Smooth muscle cell (in vitro differentiated cells): ENCODE measurements around the gene TASP1. TPM values are rescaled to one million over a fixed set of nuclear protein-coding genes. Genes with fewer than 3 reads are reported as not detected.

Source experiments
- DNase-seq: peaks from one replicate; lab custom pipeline; 2025; ENCODE audit not compliant: unreplicated experiment; lab: John Stamatoyannopoulos, UW
- H2AFZ ChIP-seq: fragments of 200-600 bp; sonication (generic); 2 replicates; pipeline ENCODE4 v1.6.0; 2016; ENCODE audit warnings: antibody characterized with exemption, low read depth, mild to moderate bottlenecking
- H3F3A ChIP-seq: fragments of 200-600 bp; sonication (generic); 2 replicates; pipeline ENCODE4 v1.6.0; 2017; ENCODE audit warnings: antibody characterized with exemption, low read depth
- H3K27ac ChIP-seq: fragments of 200-600 bp; sonication (generic); 2 replicates; pipeline ENCODE4 v1.5.1; 2016; ENCODE audit warnings: low read depth, mild to moderate bottlenecking
- H3K27me3 ChIP-seq: fragments of 200-600 bp; sonication (generic); 2 replicates; pipeline ENCODE4 v1.6.1; 2016; ENCODE audit warnings: low read depth, mild to moderate bottlenecking
- H3K36me3 ChIP-seq: fragments of 200-600 bp; sonication (generic); 2 replicates; pipeline ENCODE4 v1.5.1; 2016; ENCODE audit warnings: low read depth
- H3K4me1 ChIP-seq: fragments of 200-600 bp; sonication (generic); 2 replicates; pipeline ENCODE4 v1.5.1; 2016; ENCODE audit warnings: low read depth
- H3K4me2 ChIP-seq: fragments of 200-600 bp; sonication (generic); 2 replicates; pipeline ENCODE4 v1.6.0; 2016; ENCODE audit warnings: mild to moderate bottlenecking
- H3K4me3 ChIP-seq: fragments of 200-600 bp; sonication (generic); 2 replicates; pipeline ENCODE4 v1.5.1; 2016; ENCODE audit warnings: mild to moderate bottlenecking
- H3K79me2 ChIP-seq: fragments of 200-600 bp; sonication (generic); 2 replicates; pipeline ENCODE4 v1.6.0; 2016; ENCODE audit warnings: low read depth, mild to moderate bottlenecking
- H3K9ac ChIP-seq: fragments of 200-600 bp; sonication (generic); 2 replicates; pipeline ENCODE4 v1.6.0; 2016; ENCODE audit warnings: low read depth
- H3K9me3 ChIP-seq: fragments of 200-600 bp; sonication (generic); replicated peaks from 2 replicates; pipeline ENCODE4 v1.5.1; 2016; ENCODE audit warnings: low read depth
- H4K20me1 ChIP-seq: fragments of 200-600 bp; sonication (generic); 2 replicates; pipeline ENCODE4 v1.6.0; 2016; ENCODE audit warnings: low read depth
- WGBS: methylation state at CpG from one replicate; pipeline ENCODE4 v1.1.7; 2016; ENCODE audit warnings: low lambda C conversion rate; 5-methylcytosine and 5-hydroxymethylcytosine counted together
- polyA plus RNA-seq: library from polyadenylated mRNA; unstranded; fragments of >200 nt; fragmentation: Nextera tagmentation; extraction: Ambion mirVana; gene quantifications from 2 replicates; pipeline ENCODE4 v1.2.1, GENCODE V29; 2016
- total RNA-seq: library from RNA; depleted of rRNA; stranded (reverse); fragments of >200 nt; gene quantifications from 2 replicates; pipeline ENCODE4 v1.2.3, GENCODE V29; 2014
- TF ChIP-seq, protein P1 (sequence below): fragments of 200-600 bp; sonication (generic); IDR thresholded peaks from 2 replicates; pipeline ENCODE4 v1.5.1; 2017; ENCODE audit warnings: borderline replicate concordance, mild to moderate bottlenecking, antibody characterized with exemption; ENCODE audit not compliant: insufficient read depth, poor library complexity, severe bottlenecking

The TASP1 gene, protein sequence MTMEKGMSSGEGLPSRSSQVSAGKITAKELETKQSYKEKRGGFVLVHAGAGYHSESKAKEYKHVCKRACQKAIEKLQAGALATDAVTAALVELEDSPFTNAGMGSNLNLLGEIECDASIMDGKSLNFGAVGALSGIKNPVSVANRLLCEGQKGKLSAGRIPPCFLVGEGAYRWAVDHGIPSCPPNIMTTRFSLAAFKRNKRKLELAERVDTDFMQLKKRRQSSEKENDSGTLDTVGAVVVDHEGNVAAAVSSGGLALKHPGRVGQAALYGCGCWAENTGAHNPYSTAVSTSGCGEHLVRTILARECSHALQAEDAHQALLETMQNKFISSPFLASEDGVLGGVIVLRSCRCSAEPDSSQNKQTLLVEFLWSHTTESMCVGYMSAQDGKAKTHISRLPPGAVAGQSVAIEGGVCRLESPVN
- total RNA-seq (11.2 and 17.5 TPM in 2 replicates), polyA plus RNA-seq (6.4 and 11.3 TPM in 2 replicates)

DNA sequence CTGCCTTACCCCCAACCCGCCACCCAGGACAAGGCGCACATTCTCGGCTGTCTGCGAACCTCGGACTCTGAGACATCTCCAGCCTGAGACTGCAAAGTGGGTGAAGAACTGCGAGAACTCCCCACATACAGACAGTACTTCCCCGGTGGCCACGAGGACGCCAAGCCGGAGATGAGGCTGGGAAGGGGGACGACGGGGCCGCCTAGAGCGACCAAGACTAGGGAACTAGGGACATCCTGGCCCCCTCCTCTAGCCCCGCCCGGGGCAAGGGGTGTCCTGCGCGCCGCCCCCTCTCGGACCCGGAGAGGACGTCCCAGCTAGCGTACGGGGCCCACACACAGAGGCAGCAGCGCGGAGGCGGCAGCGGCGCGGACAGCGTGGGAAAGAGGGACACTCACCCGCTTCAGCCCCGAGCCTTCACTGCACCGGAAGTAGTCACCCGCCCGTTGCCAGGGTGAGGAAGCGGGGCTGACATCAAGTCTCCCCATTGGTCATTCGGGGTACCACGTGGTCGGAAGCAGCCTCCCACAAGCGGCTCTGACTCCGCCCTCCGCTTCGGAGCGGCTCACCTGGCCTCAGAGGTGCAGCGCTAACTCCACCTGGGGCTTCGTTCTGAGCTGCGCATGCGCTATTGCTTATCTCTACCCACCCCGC is at the start of gene TASP1:
Gene TASP1, minus strand, starts transcription at position 437 of the 654 bp plus-strand sequence. CDS start 8,854 bp downstream, outside the sequence.
- Histone ChIP-seq H3K4me2 (peak within 1 kb of the TSS; percentile 94), H3K4me1 (peaks cover 9% of the 10 kb centered on the region), H2AFZ (peak within 1 kb of the TSS; percentile 98), H3F3A (no peaks in the 10 kb centered on the region), H3K4me3 (peak within 1 kb of the TSS; percentile 73), H4K20me1 (peaks cover 3% of the 10 kb centered on the region), H3K27ac (peak within 1 kb of the TSS; percentile 83), H3K27me3 (peaks cover 30% of the 10 kb centered on the region), H3K9me3 (no peaks in the 10 kb centered on the region), H3K36me3 (no peaks in the 10 kb centered on the region), H3K79me2 (peaks cover 45% of the 10 kb centered on the region), H3K9ac (peak within 1 kb of the TSS; percentile 85)
- peak; percentile 70 for DNase-seq
- TF ChIP-seq, protein P1, sequence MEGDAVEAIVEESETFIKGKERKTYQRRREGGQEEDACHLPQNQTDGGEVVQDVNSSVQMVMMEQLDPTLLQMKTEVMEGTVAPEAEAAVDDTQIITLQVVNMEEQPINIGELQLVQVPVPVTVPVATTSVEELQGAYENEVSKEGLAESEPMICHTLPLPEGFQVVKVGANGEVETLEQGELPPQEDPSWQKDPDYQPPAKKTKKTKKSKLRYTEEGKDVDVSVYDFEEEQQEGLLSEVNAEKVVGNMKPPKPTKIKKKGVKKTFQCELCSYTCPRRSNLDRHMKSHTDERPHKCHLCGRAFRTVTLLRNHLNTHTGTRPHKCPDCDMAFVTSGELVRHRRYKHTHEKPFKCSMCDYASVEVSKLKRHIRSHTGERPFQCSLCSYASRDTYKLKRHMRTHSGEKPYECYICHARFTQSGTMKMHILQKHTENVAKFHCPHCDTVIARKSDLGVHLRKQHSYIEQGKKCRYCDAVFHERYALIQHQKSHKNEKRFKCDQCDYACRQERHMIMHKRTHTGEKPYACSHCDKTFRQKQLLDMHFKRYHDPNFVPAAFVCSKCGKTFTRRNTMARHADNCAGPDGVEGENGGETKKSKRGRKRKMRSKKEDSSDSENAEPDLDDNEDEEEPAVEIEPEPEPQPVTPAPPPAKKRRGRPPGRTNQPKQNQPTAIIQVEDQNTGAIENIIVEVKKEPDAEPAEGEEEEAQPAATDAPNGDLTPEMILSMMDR = no peak
- WGBS = 1% methylated on average over 46 of the region's 50 CpGs

DNA sequence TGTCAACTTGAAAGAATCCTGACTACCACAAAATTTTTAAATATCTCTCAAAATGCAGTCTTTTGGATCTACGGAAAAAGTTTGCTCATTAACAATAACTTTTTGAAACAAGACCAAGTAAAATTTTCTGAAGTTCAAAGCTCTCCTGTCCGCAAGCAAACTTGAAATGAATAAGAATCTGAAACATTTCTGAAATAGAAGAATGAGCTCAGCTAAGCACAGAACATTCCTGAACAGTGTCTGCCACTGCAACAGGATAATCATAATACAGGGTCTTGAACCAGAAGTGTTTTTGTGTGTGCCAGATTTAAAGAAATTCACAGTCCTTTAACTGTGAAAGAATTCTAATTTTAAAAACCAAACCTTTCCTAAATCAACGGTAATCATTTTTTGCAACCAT is 49.1 kb upstream of the TASP1 start:
- no peak overlapping the region for H3K4me2 ChIP-seq
- no peak for DNase-seq
- H3K4me3 ChIP-seq = no peak overlapping the region
- no peak overlapping the region for H3K9ac ChIP-seq
- TF ChIP-seq, protein P1 = no peak
- H3K27ac ChIP-seq = no peak overlapping the region
- 89% methylated on average over 3 of the region's 3 CpGs for WGBS
- no peaks in the 10 kb centered on the region for H3K36me3 ChIP-seq
- no peaks in the 10 kb centered on the region for H3K79me2 ChIP-seq
- H3K27me3 ChIP-seq = no peaks in the 10 kb centered on the region
- no peaks in the 10 kb centered on the region for H3K9me3 ChIP-seq
- H4K20me1 ChIP-seq = no peaks in the 10 kb centered on the region
- H3F3A ChIP-seq = no peaks in the 10 kb centered on the region
- peak overlapping the region; percentile 29 for H2AFZ ChIP-seq
- no peaks in the 10 kb centered on the region for H3K4me1 ChIP-seq

DNA sequence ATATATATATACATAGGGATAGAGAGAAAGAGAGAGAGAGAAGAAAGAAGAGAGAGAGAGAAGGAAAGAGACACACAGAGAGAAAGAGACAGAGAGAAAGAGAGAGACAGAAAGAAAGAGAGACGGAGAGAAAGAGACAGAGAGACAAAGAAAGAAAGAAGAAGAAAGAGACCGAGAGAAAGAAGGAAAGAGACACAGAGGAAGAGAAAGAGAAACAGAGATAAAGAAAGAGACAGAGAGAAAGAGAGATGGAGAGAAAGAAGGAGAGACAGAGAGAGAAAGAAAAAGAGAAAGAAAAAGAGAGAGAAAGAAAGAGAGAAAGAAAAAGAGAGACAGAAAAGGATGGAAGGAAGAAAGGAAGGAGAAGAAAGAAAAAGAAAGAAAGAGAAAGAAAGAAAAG is 46.9 kb upstream of the TASP1 start:
- WGBS = 89% methylated on average over 2 of the region's 2 CpGs

More for the DNA sequence above, 46.9 kb upstream of the TASP1 start:
- no peak overlapping the region for H3K27ac ChIP-seq
- H4K20me1 ChIP-seq = no peaks in the 10 kb centered on the region
- no peaks in the 10 kb centered on the region for H3K9me3 ChIP-seq
- no peaks in the 10 kb centered on the region for H3K27me3 ChIP-seq
- H3K4me3 ChIP-seq = no peak overlapping the region
- no peaks in the 10 kb centered on the region for H3F3A ChIP-seq
- no peak overlapping the region for H3K9ac ChIP-seq
- no peak overlapping the region for H2AFZ ChIP-seq
- no peak overlapping the region for H3K4me2 ChIP-seq
- DNase-seq = no peak
- no peaks in the 10 kb centered on the region for H3K79me2 ChIP-seq
- H3K4me1 ChIP-seq = no peaks in the 10 kb centered on the region
- no peaks in the 10 kb centered on the region for H3K36me3 ChIP-seq
- TF ChIP-seq, protein P1 = no peak
